Endothelial cell of umbilical vein (primary cell): Measurements from ENCODE around the gene MAN1A2.

Experiments
- CTCF ChIP-seq, 2 donors: IDR thresholded peaks; 1 replicate in 1 of 2; 2 replicates in 1 of 2; pipeline ENCODE4 v1.5.1; 2011; ENCODE audit warnings: low read length in 2 of 2, mild to moderate bottlenecking in 2 of 2, moderate library complexity in 2 of 2, control low read depth in 1 of 2, inconsistent platforms in 1 of 2, low read depth in 1 of 2; ENCODE audit not compliant: insufficient read depth in 1 of 2; ENCODE audit errors: extremely low read depth in 1 of 2
- GATA2 ChIP-seq: IDR thresholded peaks from 2 replicates; pipeline ENCODE4 v1.7.0; 2011; ENCODE audit warnings: low read depth, mild to moderate bottlenecking, moderate library complexity, mixed read lengths, low read length; ENCODE audit not compliant: insufficient read length, insufficient read depth

- TF ChIP-seq GATA2 (no peak), CTCF (IDR thresholded peaks at IDR 0.05; ENCODE audit: extremely low read depth in 1 of 2, insufficient read depth in 1 of 2, low read depth in 1 of 2, low read length in 2 of 2) (no peak)
These were observed 179.2 kb downstream of the MAN1A2 start for GRCh38 chr1:117546467-117546866.
